ENCODE data around the gene DNAH5.

DNAH5 gene

GRCh38 chr5:13662626-13663025, 281.9 kb downstream of the DNAH5 start:
- H3K36me3 ChIP-seq (ENCODE audit: control insufficient read depth in 4 of 4, insufficient read depth in 4 of 4, low read length in 3 of 4), result no peaks in the 10 kb centered on the region
- H3K27me3 ChIP-seq (replicated peaks in 2 of 5; ENCODE audit: control insufficient read depth in 4 of 5, insufficient read depth in 5 of 5, low read length in 4 of 5), result no peaks in the 10 kb centered on the region
- H3K4me3 ChIP-seq (ENCODE audit: control insufficient read depth in 1 of 7, extremely low read depth in 1 of 7, insufficient read depth in 4 of 7, low read depth in 2 of 7, low read length in 6 of 7), result no peak overlapping the region
- no peaks in the 10 kb centered on the region for H3K9me3 ChIP-seq (ENCODE audit: control extremely low read depth in 1 of 5, control insufficient read depth in 4 of 5, insufficient read depth in 2 of 5, low read depth in 1 of 5, low read length in 4 of 5)
- CTCF ChIA-PET, result interaction anchor here (1.8 kb wide), 1 partner anchor 10 kb away, joined by 5 read pairs; no protein-coding TSS in a partner anchor
- no peak for DNase-seq
- POLR2A ChIA-PET, result no interaction called here
- H3K4me1 ChIP-seq (ENCODE audit: control extremely low read depth in 1 of 4, control insufficient read depth in 4 of 4, insufficient read depth in 4 of 4, low read length in 3 of 4), result peaks cover 0 to 2% (median 0%) of the 10 kb centered on the region in 4 experiments
- H3K27ac ChIP-seq (ENCODE audit: insufficient read depth in 1 of 2, low read depth in 1 of 2, low read length in 2 of 2, poor library complexity in 1 of 2, severe bottlenecking in 2 of 2), result no peak overlapping the region

GRCh38 chr5:13661272-13661671, 283.2 kb downstream of the DNAH5 start:
- Histone ChIP-seq H3K27me3 (replicated peaks in 2 of 5; ENCODE audit: control insufficient read depth in 4 of 5, insufficient read depth in 5 of 5, low read length in 4 of 5) (no peaks in the 10 kb centered on the region), H3K9me3 (ENCODE audit: control extremely low read depth in 1 of 5, control insufficient read depth in 4 of 5, insufficient read depth in 2 of 5, low read depth in 1 of 5, low read length in 4 of 5) (no peaks in the 10 kb centered on the region), H3K36me3 (ENCODE audit: control insufficient read depth in 4 of 4, insufficient read depth in 4 of 4, low read length in 3 of 4) (no peaks in the 10 kb centered on the region), H3K4me1 (ENCODE audit: control extremely low read depth in 1 of 4, control insufficient read depth in 4 of 4, insufficient read depth in 4 of 4, low read length in 3 of 4) (peaks cover 0 to 2% (median 0%) of the 10 kb centered on the region in 4 experiments), H3K4me3 (ENCODE audit: control insufficient read depth in 1 of 7, extremely low read depth in 1 of 7, insufficient read depth in 4 of 7, low read depth in 2 of 7, low read length in 6 of 7) (no peak overlapping the region), H3K27ac (ENCODE audit: insufficient read depth in 1 of 2, low read depth in 1 of 2, low read length in 2 of 2, poor library complexity in 1 of 2, severe bottlenecking in 2 of 2) (no peak overlapping the region)
- POLR2A ChIA-PET, result no interaction called here
- 100% methylated on average over 1 of the region's 1 CpG for WGBS (ENCODE audit: insufficient coverage)
- CTCF ChIA-PET, result interaction anchor here (0.5 to 1.8 kb wide), 2 partner anchors 9 to 318 kb away, joined by 3 to 5 read pairs; no protein-coding TSS in a partner anchor
- DNase-seq, result no peak

GRCh38 chr5:13660072-13660471, 284.4 kb downstream of the DNAH5 start:
- H3K27me3 ChIP-seq (replicated peaks in 2 of 5; ENCODE audit: control insufficient read depth in 4 of 5, insufficient read depth in 5 of 5, low read length in 4 of 5), result no peaks in the 10 kb centered on the region
- H3K27ac ChIP-seq (ENCODE audit: insufficient read depth in 1 of 2, low read depth in 1 of 2, low read length in 2 of 2, poor library complexity in 1 of 2, severe bottlenecking in 2 of 2), result no peak overlapping the region
- WGBS (ENCODE audit: insufficient coverage), result no CpG with 5 or more reads among the region's 3 CpGs
- no peaks in the 10 kb centered on the region for H3K36me3 ChIP-seq (ENCODE audit: control insufficient read depth in 4 of 4, insufficient read depth in 4 of 4, low read length in 3 of 4)
- H3K9me3 ChIP-seq (ENCODE audit: control extremely low read depth in 1 of 5, control insufficient read depth in 4 of 5, insufficient read depth in 2 of 5, low read depth in 1 of 5, low read length in 4 of 5), result no peaks in the 10 kb centered on the region
- DNase-seq, result peak; percentile 7 to 28 (median 19)
- CTCF ChIA-PET, result interaction anchor here (1.1 kb wide), 1 partner anchor 11 kb away, joined by 3 read pairs; no protein-coding TSS in a partner anchor
- peaks cover 0 to 2% (median 0%) of the 10 kb centered on the region in 4 experiments for H3K4me1 ChIP-seq (ENCODE audit: control extremely low read depth in 1 of 4, control insufficient read depth in 4 of 4, insufficient read depth in 4 of 4, low read length in 3 of 4)
- POLR2A ChIA-PET, result no interaction called here
- no peak overlapping the region for H3K4me3 ChIP-seq (ENCODE audit: control insufficient read depth in 1 of 7, extremely low read depth in 1 of 7, insufficient read depth in 4 of 7, low read depth in 2 of 7, low read length in 6 of 7)

GRCh38 chr5:13659391-13659790, 285.1 kb downstream of the DNAH5 start:
- WGBS (ENCODE audit: insufficient coverage), result 80% methylated on average over 1 of the region's 3 CpGs
- peaks cover 0 to 2% (median 0%) of the 10 kb centered on the region in 4 experiments for H3K4me1 ChIP-seq (ENCODE audit: control extremely low read depth in 1 of 4, control insufficient read depth in 4 of 4, insufficient read depth in 4 of 4, low read length in 3 of 4)
- POLR2A ChIA-PET, result no interaction called here
- CTCF ChIA-PET, result interaction anchor here (1.1 kb wide), 1 partner anchor 10 kb away, joined by 3 read pairs; no protein-coding TSS in a partner anchor
- no peak overlapping the region for H3K4me3 ChIP-seq (ENCODE audit: control insufficient read depth in 1 of 7, extremely low read depth in 1 of 7, insufficient read depth in 4 of 7, low read depth in 2 of 7, low read length in 6 of 7)
- no peaks in the 10 kb centered on the region for H3K36me3 ChIP-seq (ENCODE audit: control insufficient read depth in 4 of 4, insufficient read depth in 4 of 4, low read length in 3 of 4)
- H3K27ac ChIP-seq (ENCODE audit: insufficient read depth in 1 of 2, low read depth in 1 of 2, low read length in 2 of 2, poor library complexity in 1 of 2, severe bottlenecking in 2 of 2), result no peak overlapping the region
- no peaks in the 10 kb centered on the region for H3K9me3 ChIP-seq (ENCODE audit: control extremely low read depth in 1 of 5, control insufficient read depth in 4 of 5, insufficient read depth in 2 of 5, low read depth in 1 of 5, low read length in 4 of 5)
- DNase-seq, result no peak
- H3K27me3 ChIP-seq (replicated peaks in 2 of 5; ENCODE audit: control insufficient read depth in 4 of 5, insufficient read depth in 5 of 5, low read length in 4 of 5), result no peaks in the 10 kb centered on the region

GRCh38 chr5:13658761-13659160, 285.7 kb downstream of the DNAH5 start:
- Histone ChIP-seq H3K36me3 (ENCODE audit: control insufficient read depth in 4 of 4, insufficient read depth in 4 of 4, low read length in 3 of 4) (no peaks in the 10 kb centered on the region), H3K27me3 (replicated peaks in 2 of 5; ENCODE audit: control insufficient read depth in 4 of 5, insufficient read depth in 5 of 5, low read length in 4 of 5) (no peaks in the 10 kb centered on the region), H3K9me3 (ENCODE audit: control extremely low read depth in 1 of 5, control insufficient read depth in 4 of 5, insufficient read depth in 2 of 5, low read depth in 1 of 5, low read length in 4 of 5) (no peaks in the 10 kb centered on the region), H3K4me1 (ENCODE audit: control extremely low read depth in 1 of 4, control insufficient read depth in 4 of 4, insufficient read depth in 4 of 4, low read length in 3 of 4) (peaks cover 0 to 2% (median 0%) of the 10 kb centered on the region in 4 experiments), H3K27ac (ENCODE audit: insufficient read depth in 1 of 2, low read depth in 1 of 2, low read length in 2 of 2, poor library complexity in 1 of 2, severe bottlenecking in 2 of 2) (no peak overlapping the region), H3K4me3 (ENCODE audit: control insufficient read depth in 1 of 7, extremely low read depth in 1 of 7, insufficient read depth in 4 of 7, low read depth in 2 of 7, low read length in 6 of 7) (no peak overlapping the region)
- ChIA-PET POLR2A (no interaction called here), CTCF (no interaction called here)
- 100% methylated on average over 3 of the region's 4 CpGs for WGBS (ENCODE audit: insufficient coverage)
- DNase-seq, result no peak

- H3K4me1 ChIP-seq (ENCODE audit: control extremely low read depth in 1 of 4, control insufficient read depth in 4 of 4, insufficient read depth in 4 of 4, low read length in 3 of 4), result peaks cover 0 to 2% (median 0%) of the 10 kb centered on the region in 4 experiments
- no peak overlapping the region for H3K27ac ChIP-seq (ENCODE audit: insufficient read depth in 1 of 2, low read depth in 1 of 2, low read length in 2 of 2, poor library complexity in 1 of 2, severe bottlenecking in 2 of 2)
- ChIA-PET CTCF (interaction anchor here (0.5 to 1.0 kb wide), 2 partner anchors 1011 to 1047 kb away, joined by 3 read pairs; no protein-coding TSS in a partner anchor), POLR2A (no interaction called here)
- H3K9me3 ChIP-seq (ENCODE audit: control extremely low read depth in 1 of 5, control insufficient read depth in 4 of 5, insufficient read depth in 2 of 5, low read depth in 1 of 5, low read length in 4 of 5), result no peaks in the 10 kb centered on the region
- H3K27me3 ChIP-seq (replicated peaks in 2 of 5; ENCODE audit: control insufficient read depth in 4 of 5, insufficient read depth in 5 of 5, low read length in 4 of 5), result no peaks in the 10 kb centered on the region
- H3K36me3 ChIP-seq (ENCODE audit: control insufficient read depth in 4 of 4, insufficient read depth in 4 of 4, low read length in 3 of 4), result no peaks in the 10 kb centered on the region
- DNase-seq, result no peak
- no peak overlapping the region for H3K4me3 ChIP-seq (ENCODE audit: control insufficient read depth in 1 of 7, extremely low read depth in 1 of 7, insufficient read depth in 4 of 7, low read depth in 2 of 7, low read length in 6 of 7)
- no CpG with 5 or more reads among the region's 1 CpG for WGBS (ENCODE audit: insufficient coverage)
Observed at GRCh38 chr5:13658152-13658551, 286.3 kb downstream of the DNAH5 start.

- Histone ChIP-seq H3K36me3 (ENCODE audit: control insufficient read depth in 4 of 4, insufficient read depth in 4 of 4, low read length in 3 of 4) (no peaks in the 10 kb centered on the region), H3K4me1 (ENCODE audit: control extremely low read depth in 1 of 4, control insufficient read depth in 4 of 4, insufficient read depth in 4 of 4, low read length in 3 of 4) (no peaks in the 10 kb centered on the region), H3K27ac (ENCODE audit: insufficient read depth in 1 of 2, low read depth in 1 of 2, low read length in 2 of 2, poor library complexity in 1 of 2, severe bottlenecking in 2 of 2) (no peak overlapping the region), H3K4me3 (ENCODE audit: control insufficient read depth in 1 of 7, extremely low read depth in 1 of 7, insufficient read depth in 4 of 7, low read depth in 2 of 7, low read length in 6 of 7) (no peak overlapping the region), H3K27me3 (replicated peaks in 2 of 5; ENCODE audit: control insufficient read depth in 4 of 5, insufficient read depth in 5 of 5, low read length in 4 of 5) (no peaks in the 10 kb centered on the region), H3K9me3 (ENCODE audit: control extremely low read depth in 1 of 5, control insufficient read depth in 4 of 5, insufficient read depth in 2 of 5, low read depth in 1 of 5, low read length in 4 of 5) (no peaks in the 10 kb centered on the region)
- CTCF ChIA-PET, result no interaction called here
- POLR2A ChIA-PET, result no interaction called here
- 91% methylated on average over 1 of the region's 2 CpGs for WGBS (ENCODE audit: insufficient coverage)
- DNase-seq, result no peak
Observed at GRCh38 chr5:13653709-13654108, 290.8 kb downstream of the DNAH5 start.

All from common myeloid progenitor, CD34-positive (primary cell).